Activated CD4-positive, alpha-beta T cell treated with anti-CD3 and anti-CD28 coated beads, Interleukin-10, Interleukin-2, amounts not matched to agents 100 ng/mL and 50 ng/mL, durations not matched to agents 16 hours and 8 hours (primary cell): ENCODE measurements around the gene MYT1.
A peak's percentile ranks its signal among the peaks of the same experiment; 100 is the strongest.
"Not testable (repeated sequence)": the region's sequence is repeated elsewhere in the genome, so short reads cannot be mapped to it uniquely, and the experiment has no call there.

Experiments used
- DNase-seq: peaks from one replicate; pipeline ENCODE4 v3.0.0-alpha.2; 2020

MYT1 gene

GRCh38 chr20:64164123-64164836, at the start of gene MYT1:
Gene MYT1 (plus strand): TSS chr20:64164452. CDS start chr20:64198862, 34,410 bp downstream.
- DNase-seq, result no peak

DNA sequence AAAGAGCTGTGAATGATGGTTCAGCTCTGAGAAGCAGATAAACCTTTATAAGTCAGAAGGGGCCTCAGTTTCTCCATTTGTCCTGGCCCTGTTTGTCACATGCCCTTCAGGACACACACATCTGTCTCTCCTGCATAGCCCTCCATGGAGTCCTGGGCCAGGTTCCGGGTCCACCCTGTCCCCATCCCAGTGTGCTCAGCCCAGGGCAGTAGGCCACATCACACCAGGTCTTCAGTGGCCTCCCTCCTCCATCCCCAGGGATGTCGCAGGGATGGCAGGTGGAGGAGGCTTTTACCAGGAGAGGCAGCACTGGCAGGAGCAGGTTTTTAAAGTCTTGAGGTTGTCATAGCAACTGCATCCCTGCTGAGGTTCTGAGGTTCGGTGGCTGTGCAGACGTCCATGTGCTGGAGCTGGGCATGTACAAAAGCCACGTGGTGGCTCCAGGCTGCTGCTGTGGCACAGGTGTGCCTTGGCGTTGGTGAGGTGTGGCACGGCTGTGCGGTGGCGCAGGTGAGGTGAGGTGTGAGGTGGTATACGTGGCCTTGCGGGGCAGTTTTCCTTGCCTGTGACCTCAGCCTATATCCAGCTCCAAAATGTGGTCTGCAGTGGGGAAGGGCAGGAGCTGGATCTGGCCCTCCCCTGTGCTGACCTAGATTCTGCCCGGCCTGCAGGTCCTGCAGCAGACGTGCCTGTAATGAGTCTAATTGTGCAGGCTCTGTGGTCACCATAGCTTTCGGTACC, 48.9 kb upstream of the MYT1 start:
- no peak for DNase-seq

DNA sequence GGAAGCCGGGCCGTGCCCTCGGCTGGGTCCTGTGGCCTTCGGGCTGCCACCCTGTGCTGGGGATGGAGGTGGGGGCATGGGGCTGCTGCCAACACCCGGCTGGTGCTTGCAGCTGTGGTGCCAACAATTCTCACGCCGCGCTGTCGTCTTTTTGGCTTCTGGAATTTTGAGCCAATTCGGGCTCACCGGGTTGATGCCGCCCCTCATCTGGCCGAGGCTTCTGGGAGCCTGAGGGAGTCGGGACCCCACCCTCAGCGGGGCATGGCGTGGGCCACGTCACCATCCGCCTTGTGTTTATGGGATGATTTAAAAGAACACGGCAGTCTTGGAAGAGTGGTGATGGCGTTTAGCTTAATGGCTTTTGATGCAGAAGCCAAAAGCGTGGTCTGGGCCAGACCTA, 48.2 kb upstream of the MYT1 start:
- no peak for DNase-seq

- DNase-seq, result no peak
Observed at GRCh38 chr20:64116541-64117431, 47.5 kb upstream of the MYT1 start.

DNA sequence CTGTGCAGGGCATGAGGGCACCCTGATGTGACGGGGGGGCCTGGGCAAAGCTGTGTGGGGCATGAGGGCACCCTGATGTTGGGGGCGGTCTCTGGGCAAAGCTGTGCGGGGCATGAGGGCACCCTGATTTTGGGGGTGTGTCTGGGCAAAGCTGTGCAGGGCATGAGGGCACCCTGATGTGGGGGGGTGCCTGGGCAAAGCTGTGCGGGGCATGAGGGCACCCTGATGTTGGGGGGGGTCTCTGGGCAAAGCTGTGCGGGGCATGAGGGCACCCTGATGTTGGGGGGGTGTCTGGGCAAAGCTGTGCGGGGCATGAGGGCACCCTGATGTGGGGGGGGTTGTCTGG, 46.8 kb upstream of the MYT1 start:
- not testable (repeated sequence) for DNase-seq

DNA sequence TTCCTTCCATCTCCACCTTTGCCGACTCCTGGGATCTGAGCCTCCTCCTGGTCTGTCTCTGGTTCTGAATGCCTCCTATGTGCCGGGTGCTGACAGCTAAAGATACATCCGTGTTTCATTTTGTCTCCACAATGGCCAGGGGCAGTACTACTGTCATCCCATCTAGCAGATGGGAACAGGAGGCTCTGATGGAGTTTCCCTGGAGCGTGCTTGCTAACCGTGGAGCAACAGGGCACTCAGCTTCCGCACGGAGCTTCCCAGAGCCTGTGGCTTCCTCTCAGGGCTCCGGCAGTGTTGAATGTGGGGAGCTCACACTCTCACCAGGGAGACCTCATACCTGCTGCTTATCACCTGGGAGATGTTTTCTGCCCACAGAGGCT, 45.0 kb upstream of the MYT1 start:
- DNase-seq, result no peak

DNA sequence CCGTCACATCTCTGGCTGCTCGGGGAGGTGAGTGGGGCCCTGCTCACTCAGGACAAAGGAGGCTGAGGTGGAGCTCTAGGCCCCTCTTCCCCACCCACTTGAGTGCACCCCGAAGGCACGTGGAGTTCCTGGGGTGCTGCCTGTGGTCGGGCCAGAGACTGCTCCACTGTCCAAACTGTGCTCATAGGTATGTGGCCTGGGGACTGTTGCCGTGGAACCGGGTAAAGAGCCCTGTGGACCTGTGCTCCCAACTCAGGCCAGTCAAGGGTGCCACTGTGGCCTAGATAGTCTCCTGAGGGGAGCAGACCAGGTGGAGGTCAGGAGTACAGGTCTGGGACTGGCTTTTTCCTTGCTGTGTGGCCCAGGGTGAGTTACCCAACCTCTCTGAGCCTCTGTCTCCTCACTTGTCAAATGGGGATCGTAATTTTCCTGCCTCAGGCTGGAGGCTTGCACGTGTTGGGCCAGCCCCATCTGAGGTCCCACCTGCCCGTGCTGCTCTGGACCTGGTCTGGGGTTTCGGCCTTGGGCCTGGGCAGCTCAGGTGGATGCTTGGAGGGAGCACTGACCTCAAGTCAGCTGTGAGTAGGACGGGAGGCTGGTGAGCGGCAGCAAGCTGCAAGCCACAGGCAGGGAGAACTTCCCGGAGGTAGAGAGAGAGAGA, 44.4 kb upstream of the MYT1 start:
- DNase-seq, result no peak

- no peak for DNase-seq
Observed at GRCh38 chr20:64121586-64121985, 42.7 kb upstream of the MYT1 start.

GRCh38 chr20:64122927-64123326, 41.3 kb upstream of the MYT1 start:
- DNase-seq, result not testable (repeated sequence)

DNA sequence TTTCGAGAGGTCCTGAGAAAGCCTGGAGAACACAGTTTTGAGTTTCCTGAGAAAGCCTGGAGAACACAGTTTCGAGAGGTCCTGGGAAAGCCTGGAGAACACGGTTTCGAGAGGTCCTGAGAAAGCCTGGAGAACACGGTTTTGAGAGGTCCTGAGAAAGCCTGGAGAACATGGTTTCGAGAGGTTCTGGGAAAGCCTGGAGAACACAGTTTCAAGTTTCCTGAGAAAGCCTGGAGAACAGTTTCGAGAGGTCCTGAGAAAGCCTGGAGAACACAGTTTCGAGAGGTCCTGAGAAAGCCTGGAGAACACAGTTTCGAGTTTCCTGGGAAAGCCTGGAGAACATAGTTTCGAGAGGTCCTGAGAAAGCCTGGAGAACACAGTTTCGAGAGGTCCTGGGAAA, 40.7 kb upstream of the MYT1 start:
- DNase-seq, result not testable (repeated sequence)

DNA sequence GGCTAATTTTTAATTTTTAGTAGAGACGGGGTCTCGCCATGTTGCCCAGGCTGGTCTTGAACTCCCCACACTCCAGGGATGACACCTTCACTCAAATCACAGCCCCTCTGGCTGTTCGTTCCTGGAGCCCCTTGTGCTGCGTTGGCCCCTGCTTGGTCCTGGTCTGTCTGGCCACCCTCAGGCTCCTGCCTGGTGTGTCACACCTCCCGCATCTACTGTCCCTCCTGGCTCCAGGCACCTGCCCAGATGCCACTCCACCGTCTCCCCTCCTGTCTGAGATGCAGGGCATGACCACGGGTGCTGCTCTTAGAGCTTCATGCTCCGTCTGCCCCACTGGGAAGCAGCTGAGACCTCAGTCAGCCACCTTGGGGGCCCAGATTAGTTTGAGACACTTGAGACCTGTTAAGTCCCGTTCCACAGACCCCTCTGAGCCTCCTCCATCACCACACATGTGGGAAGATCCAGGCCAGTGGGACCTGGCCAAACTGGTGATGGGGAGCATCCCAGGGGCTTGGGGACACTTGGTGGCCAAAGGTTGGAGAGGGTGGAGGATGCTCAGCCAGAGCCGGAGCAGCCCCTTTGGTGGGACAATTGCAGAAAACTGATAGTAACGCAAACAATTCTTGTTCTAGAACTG, 35.0 kb upstream of the MYT1 start:
- DNase-seq, result no peak

DNA sequence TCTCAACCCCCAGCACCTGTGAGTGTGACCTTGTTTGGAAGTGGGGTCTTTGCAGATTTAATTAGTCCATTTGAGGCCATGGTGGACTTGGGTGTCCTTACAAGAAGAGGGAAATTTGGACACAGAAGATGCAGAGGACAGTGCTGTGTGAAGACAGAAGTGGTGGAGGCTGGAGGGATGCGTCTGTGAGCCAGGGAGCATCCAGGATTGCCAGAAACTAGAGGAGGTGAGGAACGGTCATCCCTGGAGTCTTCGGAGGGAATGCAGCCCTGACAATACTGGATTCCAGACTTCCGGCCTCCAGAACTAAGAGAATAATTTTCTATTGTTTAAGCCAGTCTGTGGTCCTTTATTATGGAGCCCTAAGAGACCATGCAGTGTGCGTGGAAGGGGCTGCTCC, 34.0 kb upstream of the MYT1 start:
- no peak for DNase-seq

DNA sequence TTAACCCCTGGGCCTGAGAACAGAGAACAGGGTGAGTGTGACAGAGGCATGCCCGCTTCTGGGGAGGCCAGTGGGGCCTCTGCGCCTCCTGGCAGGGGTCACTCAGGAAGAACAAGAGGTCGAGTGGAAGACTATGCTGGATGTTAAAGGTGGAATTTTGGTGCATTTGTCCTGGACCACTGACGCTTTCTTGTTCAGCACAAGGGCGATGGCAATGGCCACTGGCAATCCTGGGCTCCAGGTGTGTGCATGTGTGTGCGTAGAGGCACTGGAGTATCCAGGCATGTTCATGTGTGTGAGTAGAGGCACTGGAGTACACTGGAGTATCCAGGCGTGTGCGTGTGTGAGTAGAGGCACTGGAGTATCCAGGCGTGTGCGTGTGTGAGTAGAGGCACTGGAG, 33.4 kb upstream of the MYT1 start:
- no peak for DNase-seq

DNA sequence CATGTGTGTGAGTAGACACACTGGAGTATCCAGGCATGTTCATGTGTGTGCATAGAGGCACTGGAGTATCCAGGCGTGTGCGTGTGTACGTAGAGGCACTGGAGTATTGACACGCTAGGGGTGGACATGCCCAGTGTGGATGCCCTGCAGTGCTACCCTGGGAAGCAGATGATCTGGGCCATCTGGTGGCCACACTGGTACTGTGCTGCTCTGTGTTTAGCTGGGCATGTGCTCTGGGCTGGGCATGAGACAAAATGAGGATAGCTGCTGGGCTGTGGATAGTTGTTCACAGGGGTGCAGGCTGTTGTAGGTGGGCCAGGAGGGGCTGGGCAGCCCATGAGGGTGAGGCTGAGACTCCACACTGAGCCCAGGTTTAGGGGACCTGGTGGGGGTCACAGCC, 32.8 kb upstream of the MYT1 start:
- DNase-seq, result peak; percentile 13

GRCh38 chr20:64133951-64134407, 30.3 kb upstream of the MYT1 start:
- no peak for DNase-seq

- DNase-seq, result not testable (repeated sequence)
Observed at GRCh38 chr20:64134744-64135143, 29.5 kb upstream of the MYT1 start.

GRCh38 chr20:64136004-64136710, 28.1 kb upstream of the MYT1 start:
- DNase-seq, result no peak

DNA sequence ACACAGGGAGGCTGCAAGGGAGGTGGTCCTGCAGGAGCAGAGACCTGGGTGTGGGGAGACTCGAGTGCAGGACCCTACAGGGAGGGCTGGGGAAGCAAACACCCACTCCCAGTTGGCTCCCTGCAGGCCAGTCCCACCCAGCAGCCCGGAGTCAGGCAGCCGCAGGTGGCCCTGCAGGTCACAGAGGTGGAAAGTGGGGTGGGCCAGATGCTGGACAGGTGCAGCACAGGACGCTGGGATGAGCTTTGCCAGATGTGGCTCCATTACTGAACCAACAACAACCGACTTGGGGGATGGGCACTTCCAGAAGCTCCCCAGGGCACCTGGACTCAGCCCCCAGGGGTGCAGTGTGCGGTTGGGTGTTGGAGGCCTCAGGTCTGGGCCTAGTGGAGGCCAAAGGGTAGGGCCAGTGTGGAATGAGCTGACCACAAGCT, 26.6 kb upstream of the MYT1 start:
- no peak for DNase-seq

DNA sequence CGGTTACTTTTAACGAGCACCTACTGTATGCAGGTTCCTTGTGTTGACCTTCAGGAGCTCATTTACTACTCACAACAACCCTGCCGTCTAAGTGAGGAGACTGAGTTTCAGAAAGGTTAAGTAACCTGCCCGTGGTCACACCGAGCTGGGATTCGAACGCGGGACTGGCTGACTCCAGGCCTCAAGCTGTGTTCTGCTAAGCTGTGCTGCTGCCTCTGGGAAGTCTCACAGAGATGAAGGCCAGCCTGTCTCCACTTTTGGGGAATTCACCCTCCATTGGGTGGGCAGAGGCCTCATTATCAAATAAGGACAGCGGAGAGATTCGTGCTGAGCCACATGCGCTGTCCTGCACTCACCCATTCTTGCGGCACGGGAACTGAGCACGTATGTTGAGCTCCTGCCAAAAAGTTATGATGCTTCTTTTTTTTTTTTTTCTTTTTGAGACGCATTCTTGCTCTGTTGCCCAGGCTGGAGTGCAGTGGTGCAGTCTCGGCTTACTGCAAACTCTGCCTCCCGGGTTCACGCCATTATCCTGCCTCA, 25.9 kb upstream of the MYT1 start:
- no peak for DNase-seq

- no peak for DNase-seq
Observed at GRCh38 chr20:64139199-64140060, 24.8 kb upstream of the MYT1 start.
